GM18502 (cell line): ENCODE measurements around the gene GLYATL2.

Experiments used
- ATAC-seq: cut with Tn5 transposase; IDR thresholded peaks from one replicate; pipeline ENCODE4 v1.9.1; 2021; ENCODE audit warnings: mild to moderate bottlenecking; ENCODE audit not compliant: unreplicated experiment, poor library complexity

GLYATL2 gene

GRCh38 chr11:58801974-58802545, 42.4 kb downstream of the GLYATL2 start:
- ATAC-seq = no peak

GRCh38 chr11:58801302-58801701, 43.2 kb downstream of the GLYATL2 start:
- ATAC-seq = no peak

- ATAC-seq = no peak
These were observed 48.2 kb downstream of the GLYATL2 start for GRCh38 chr11:58796333-58796732.

- ATAC-seq = peak; percentile 92
These were observed 56.0 kb downstream of the GLYATL2 start for GRCh38 chr11:58788355-58789023.

GRCh38 chr11:58787903-58788302, 56.6 kb downstream of the GLYATL2 start:
- ATAC-seq = no peak

- no peak for ATAC-seq
These were observed 57.8 kb downstream of the GLYATL2 start for GRCh38 chr11:58786693-58787092.

GRCh38 chr11:58784995-58785394, 59.5 kb downstream of the GLYATL2 start:
- ATAC-seq = no peak
